NCI-H82 (cell line): ENCODE results near the gene SAMM50.
"Not testable (repeated sequence)": the region's sequence is repeated elsewhere in the genome, so short reads cannot be mapped to it uniquely, and the experiment has no call there.

Source experiments
- DNase-seq: peaks from one replicate; lab custom pipeline; 2025; lab: John Stamatoyannopoulos, UW

Gene SAMM50

DNA sequence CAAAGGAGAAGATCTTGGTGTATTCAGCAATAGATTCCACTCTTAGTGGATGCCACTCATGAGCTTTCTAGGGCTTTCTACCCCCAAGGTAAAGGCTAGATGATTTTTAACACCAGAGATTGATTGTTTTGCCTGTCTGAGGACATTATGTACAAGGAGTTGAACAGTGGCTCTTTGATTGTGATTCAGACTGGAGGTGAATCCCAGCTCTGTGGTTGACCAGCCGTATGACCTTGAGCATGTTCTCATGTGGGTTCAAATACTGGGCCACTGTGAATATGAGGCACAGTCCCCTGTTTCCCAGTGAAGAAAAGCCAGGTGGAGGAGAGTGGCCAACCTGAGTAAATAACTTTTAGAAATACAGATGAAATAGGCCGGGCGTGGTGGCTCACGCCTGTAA lies 44.9 kb downstream of the SAMM50 start:
- DNase-seq = no peak

GRCh38 chr22:44001521-44001920 lies 46.3 kb downstream of the SAMM50 start:
- no peak for DNase-seq

DNA sequence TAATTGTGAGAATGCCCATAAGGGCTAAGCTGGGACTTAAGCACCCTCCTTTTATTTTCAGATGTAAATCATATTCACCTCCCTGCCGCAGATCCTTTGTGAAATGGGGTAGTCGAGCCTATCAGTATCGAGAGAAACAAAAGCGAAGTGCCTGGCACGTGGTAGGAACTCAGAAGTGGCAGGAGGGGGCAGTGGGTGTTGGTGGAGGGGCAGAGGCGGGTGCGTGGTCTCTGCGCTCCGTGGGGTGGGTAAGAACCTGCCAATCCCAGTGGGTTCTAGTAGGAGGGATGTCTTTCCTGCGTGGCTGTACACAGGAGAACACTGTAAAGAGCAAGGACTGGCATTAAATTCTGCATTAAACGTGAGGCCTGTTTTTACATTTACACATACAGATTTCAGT lies 47.1 kb downstream of the SAMM50 start:
- DNase-seq = no peak

GRCh38 chr22:44002997-44003396 lies 47.8 kb downstream of the SAMM50 start:
- no peak for DNase-seq

- DNase-seq = peak; percentile 28
Measured at GRCh38 chr22:44003405-44004103, 48.3 kb downstream of the SAMM50 start.

DNA sequence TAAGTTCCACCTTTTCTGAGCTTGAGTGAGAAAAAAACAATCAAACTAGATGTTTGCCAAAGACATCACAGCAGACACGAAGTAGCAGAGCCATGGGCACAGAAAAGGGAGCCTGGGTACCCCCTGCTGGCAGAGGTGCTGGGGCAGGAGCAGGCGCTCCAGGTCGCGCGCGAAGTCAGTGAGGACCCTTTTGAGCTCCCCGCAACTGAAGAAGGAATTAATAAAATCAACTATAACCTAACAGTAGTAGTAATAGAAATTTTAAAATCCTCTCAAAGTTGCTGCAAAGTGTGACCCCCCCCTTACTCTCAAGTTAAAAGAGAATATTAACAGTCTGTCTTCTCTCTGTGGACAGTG lies 48.8 kb downstream of the SAMM50 start:
- DNase-seq = no peak

DNA sequence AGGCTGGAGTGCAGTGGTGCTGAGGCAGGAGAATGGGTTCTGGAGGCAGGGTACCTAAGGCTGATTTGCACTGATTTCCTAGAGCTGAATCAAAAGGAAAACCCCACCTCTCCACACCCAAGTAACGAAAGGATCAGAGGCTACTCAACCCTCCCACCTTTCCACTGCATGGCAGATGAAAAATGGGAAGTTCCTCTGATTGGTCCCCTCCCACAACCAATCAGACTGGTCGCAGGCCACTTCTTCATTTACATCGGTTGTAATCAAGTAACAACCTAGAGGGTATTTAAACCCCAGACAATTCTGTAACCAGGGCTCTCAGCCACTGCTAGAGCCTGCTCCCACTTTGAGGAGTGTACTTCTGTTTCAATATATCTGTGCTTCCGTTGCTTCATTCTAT lies 50.3 kb downstream of the SAMM50 start:
- no peak for DNase-seq

GRCh38 chr22:44012162-44012561 lies 56.9 kb downstream of the SAMM50 start:
- DNase-seq = no peak

- no peak for DNase-seq
Measured at GRCh38 chr22:44012591-44012990, 57.3 kb downstream of the SAMM50 start.

GRCh38 chr22:44014241-44014640 lies 59.0 kb downstream of the SAMM50 start:
- DNase-seq = peak; percentile 3

DNA sequence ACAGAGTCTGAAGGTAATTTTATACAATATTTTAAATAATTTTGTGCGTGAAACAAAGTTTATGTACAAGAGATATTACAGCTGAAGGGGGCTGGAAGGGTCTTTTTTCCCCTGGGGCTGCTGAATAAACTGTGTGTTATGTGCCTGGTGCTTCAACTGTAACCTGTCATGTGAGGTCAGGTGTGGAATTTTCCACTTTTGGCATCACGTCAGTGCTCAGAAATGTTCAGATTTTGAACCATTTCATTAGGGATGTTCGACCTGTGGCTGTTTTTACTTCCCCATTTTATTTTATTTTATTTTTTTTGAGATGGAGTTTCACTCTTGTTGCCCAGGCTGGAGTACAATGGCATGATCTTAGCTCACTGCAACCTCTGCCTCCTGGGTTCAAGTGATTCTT lies 61.3 kb downstream of the SAMM50 start:
- DNase-seq = not testable (repeated sequence)

DNA sequence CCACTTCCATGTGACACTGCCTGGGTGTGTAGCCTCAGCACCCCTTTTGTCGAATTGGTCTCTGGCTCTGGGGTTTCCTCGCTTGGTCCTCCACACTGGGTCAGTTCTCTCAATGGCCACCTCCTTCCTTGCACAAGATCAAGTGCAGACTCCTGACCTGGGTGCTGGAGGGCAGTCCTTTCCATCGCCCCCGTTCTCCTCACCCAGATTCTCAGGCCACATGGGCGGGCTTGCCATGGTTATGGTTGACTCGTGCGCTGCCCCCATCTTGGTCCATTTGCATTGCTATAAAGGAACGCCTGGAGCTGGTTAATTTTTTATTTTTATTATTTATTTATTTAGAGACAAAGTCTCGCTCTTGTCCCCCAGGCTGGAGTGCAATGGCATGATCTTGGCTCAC lies 63.4 kb downstream of the SAMM50 start:
- no peak for DNase-seq

DNA sequence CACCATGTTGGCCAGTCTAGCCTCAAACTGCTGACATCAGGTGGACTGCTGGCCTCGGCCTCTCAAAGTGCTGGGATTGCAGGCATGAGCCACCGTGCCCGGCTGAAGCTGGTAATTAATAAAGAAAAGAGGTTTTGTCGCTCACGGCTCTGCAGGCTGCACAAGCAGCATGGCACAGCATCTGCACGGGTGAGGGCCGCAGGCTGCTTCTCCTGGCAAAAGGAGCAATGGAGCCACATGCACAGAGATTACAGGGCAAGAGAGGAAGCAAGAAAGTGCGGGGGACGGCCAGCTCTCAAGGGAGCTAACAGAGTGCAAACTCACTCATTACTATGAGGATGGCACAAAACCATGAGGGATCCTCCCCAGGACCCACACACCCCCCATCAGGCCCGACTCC lies 64.2 kb downstream of the SAMM50 start:
- DNase-seq = no peak

GRCh38 chr22:44019846-44020245 lies 64.6 kb downstream of the SAMM50 start:
- no peak for DNase-seq

DNA sequence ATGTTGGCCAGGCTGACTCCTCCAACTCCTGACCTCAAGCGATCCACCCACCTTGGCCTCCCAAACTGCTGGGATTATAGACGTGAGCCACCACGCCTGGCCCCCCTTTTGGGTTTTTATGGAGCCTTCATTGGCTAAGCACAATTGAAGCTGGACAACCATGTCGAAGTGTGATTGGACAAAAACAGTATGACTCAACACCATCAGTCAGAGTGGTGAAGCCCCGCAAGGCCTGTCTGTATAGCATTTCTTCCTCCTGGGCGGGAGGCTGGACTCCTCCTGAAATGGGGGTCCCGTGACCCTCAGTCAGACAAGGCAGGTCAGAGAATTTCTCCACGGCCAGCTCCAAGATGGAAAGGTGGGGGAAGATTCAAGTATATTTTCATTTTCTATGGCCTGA lies 65.7 kb downstream of the SAMM50 start:
- no peak for DNase-seq

DNA sequence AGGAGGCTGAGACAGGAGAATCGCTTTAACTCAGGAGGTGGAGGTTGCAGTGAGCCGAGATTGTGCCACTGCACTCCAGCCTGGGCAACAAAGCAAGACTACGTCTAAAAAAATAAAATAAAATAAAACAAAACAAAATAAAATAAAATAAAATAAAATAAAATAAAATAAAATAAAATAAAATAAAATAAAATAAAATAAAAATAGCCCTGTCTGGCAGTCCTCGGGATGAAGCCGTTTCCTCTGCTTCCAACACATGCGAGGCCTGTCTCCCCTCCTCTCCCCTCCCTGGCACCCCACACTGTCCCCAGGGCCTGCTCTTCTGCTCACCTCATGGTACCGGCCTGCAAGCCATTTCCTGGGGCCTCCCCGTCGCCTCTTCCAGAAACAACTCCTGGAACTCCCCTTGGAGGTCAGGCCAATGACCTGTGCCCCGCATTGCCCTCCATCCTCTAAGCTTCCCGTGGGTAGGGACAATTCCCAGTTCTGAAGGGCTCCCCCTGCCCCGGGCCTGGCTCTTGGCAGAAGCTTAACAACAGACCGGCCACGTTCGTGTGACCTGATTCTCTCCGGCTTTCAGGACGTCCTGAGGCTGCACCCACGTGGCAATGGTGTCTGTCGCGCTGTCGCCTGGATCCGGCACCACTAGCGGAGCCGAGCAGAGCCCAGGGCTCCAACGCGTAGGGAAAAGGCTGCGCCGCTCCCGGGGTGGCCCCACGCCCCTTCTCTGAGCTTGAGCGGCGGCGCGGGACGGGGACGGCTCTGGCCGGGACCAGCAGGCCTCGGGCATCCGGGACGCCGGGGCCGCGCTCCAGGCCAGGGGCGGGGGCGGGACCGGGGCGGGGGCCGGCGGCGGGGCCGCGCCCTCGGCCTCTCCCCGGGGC lies 68.4 kb downstream of the SAMM50 start:
- peak; percentile 55 for DNase-seq

- DNase-seq = peak; percentile 11
Measured at GRCh38 chr22:44024288-44024921, 69.2 kb downstream of the SAMM50 start, which contains the start of gene PARVB. Gene PARVB (plus strand): TSS chr22:44024302. CDS start chr22:44024340, 38 bp downstream.

DNA sequence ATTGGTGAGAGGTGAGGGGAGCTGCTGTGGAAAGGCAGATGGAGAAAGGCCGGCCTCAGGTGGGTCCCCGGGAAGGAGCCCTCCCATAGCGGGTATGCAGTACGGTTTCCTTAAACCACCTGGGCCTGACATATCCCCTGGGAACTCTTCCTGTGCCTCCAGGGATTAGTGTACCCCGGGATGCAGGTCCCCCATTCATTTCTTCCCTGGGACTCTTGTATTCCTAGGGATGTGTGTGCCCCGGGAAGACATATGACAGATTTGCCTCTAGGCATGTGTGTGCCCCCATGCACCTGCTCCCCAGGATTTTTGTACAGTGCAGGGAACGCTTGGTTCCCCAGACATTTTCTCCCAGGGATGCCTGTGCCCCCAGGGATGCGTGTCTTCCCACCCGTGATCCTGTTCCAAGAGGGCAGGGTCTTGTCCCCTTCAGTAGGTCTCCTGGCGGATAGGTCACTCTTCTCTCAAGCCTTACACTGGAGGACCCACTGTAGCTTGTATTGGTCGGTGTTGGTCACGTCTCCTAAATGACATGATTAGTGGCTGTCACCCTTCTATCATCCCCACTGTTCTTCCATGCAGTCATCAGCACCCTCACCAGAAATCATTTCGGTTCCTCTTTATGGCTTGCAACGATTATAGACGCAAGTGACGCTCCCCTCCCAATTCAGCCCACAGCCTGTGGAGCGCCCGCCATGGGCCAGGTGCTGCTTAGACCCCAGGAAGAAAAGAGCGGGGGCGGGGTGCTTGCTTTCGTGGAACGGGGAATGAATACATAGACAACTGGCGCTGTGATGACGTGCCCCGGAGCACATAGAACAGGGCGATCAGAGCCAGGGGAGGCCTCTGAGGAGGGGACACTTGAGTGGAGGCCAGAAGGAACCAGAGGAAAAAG lies 70.2 kb downstream of the SAMM50 start:
- no peak for DNase-seq

- DNase-seq = no peak
Measured at GRCh38 chr22:44026066-44026629, 70.9 kb downstream of the SAMM50 start.

DNA sequence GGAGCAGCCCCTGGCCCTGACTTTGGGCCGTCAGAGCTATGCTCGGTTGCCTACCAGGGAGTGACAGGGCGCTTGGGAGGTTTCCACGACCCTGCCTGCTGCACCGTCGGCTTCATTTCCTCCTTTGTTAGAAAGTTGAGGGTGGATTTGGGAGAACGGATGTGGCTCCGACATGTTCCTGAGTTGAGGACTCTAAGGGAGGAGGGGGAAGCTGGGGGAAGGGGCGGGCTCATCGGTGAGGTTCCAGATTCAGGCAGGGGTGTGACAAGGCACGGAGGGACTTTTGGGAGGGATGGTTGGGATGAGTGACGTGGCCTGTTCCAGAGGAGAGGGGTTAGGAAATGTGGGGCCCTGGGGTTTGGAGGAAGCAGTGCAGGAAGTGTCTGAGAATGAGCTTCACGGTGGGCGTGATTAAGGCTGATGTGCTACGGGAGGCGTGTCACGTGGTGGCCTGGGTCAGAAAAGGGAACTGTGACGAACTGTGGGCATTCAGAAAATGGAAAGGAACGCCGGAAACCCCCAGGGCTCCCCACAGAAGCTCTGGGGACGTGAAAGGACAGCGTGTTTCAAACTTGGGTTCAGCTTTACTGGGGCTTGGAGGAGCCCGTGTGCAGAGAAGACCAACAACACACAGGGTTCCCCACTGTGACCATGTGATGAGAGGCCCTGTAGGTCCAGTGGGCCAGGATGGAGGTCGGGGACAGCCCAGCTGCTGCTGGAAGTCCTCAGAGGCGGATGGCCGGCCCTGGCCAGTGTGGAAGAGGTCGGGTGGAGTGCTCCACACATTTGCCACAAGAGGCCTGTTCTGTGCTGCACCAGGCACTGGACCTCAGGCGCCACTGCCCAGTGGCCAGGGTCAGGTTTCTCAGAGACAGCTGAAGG lies 71.6 kb downstream of the SAMM50 start:
- DNase-seq = no peak

- DNase-seq = no peak
Measured at GRCh38 chr22:44028091-44028490, 72.8 kb downstream of the SAMM50 start.
